ENCODE measurements around the gene NOPCHAP1. TPM values are rescaled to one million over a fixed set of nuclear protein-coding genes. Genes with fewer than 3 reads are reported as not detected.

The NOPCHAP1 gene
- total RNA-seq, 1 experiment from 2014 or later: 25.6 TPM

DNA sequence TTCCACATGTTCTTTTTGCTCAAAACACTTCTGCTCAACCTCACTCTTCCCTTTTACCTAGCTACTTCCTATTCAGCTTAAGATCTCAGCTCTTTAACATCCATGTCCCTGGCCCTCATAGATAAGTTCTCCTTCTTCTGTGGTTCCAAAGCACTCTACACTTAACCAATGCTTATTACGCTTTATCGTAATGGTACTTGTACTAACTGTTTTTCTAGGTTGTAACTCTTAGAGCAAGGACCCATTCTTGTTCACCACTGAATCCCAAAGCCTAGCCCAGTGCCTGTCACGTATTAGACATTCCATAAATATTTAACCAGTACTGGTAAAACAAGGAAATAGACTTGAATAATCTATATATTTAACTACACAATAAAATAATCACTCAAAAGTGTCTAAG is 33.3 kb upstream of the NOPCHAP1 start (continued):
- TF ChIP-seq, protein P1, sequence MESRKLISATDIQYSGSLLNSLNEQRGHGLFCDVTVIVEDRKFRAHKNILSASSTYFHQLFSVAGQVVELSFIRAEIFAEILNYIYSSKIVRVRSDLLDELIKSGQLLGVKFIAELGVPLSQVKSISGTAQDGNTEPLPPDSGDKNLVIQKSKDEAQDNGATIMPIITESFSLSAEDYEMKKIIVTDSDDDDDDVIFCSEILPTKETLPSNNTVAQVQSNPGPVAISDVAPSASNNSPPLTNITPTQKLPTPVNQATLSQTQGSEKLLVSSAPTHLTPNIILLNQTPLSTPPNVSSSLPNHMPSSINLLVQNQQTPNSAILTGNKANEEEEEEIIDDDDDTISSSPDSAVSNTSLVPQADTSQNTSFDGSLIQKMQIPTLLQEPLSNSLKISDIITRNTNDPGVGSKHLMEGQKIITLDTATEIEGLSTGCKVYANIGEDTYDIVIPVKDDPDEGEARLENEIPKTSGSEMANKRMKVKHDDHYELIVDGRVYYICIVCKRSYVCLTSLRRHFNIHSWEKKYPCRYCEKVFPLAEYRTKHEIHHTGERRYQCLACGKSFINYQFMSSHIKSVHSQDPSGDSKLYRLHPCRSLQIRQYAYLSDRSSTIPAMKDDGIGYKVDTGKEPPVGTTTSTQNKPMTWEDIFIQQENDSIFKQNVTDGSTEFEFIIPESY (IDR thresholded peaks at IDR 0.05; ENCODE audit: extremely low read depth, insufficient replicate concordance, low read length): no peak
- TF ChIP-seq TCF7L2 (IDR thresholded peaks at IDR 0.05; ENCODE audit: borderline replicate concordance, extremely low read depth, insufficient read depth, insufficient read length) (no peak), ZFX (IDR thresholded peaks at IDR 0.05) (no peak), JUND (IDR thresholded peaks at IDR 0.05) (no peak)
- TF ChIP-seq, protein P2, sequence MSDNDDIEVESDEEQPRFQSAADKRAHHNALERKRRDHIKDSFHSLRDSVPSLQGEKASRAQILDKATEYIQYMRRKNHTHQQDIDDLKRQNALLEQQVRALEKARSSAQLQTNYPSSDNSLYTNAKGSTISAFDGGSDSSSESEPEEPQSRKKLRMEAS (IDR thresholded peaks at IDR 0.05): no peak
- TF ChIP-seq, protein P3, sequence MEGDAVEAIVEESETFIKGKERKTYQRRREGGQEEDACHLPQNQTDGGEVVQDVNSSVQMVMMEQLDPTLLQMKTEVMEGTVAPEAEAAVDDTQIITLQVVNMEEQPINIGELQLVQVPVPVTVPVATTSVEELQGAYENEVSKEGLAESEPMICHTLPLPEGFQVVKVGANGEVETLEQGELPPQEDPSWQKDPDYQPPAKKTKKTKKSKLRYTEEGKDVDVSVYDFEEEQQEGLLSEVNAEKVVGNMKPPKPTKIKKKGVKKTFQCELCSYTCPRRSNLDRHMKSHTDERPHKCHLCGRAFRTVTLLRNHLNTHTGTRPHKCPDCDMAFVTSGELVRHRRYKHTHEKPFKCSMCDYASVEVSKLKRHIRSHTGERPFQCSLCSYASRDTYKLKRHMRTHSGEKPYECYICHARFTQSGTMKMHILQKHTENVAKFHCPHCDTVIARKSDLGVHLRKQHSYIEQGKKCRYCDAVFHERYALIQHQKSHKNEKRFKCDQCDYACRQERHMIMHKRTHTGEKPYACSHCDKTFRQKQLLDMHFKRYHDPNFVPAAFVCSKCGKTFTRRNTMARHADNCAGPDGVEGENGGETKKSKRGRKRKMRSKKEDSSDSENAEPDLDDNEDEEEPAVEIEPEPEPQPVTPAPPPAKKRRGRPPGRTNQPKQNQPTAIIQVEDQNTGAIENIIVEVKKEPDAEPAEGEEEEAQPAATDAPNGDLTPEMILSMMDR (IDR thresholded peaks at IDR 0.05 in 2 of 3, conservative IDR thresholded peaks at IDR 0.05 in 1 of 3; ENCODE audit: borderline replicate concordance in 1 of 3, insufficient read depth in 1 of 3, low read depth in 2 of 3, low read length in 2 of 3): no peak

DNA sequence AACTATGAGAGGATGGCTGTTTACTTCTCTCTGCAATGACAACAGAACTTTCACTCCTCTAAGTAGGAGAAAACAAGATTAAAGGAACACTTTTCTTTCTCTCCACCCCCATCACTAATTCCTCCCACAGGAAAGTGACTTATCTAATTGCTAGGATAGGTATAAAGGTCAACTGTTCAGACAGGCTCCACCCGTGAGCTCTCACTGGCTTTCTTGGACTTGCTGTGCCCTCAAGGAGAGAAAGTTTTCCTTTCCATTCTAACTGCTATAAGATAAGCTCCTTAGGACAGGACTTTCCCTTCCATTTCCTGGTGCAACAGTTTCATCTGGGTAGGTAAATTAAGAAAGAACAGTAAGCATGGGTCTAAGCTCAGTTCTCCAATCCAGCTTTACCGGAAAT is 32.8 kb upstream of the NOPCHAP1 start:
- no peak overlapping the region for H3K27ac ChIP-seq (ENCODE audit: low read depth, low read length)
- DNase-seq (ENCODE audit: low read depth, low spot score): no peak
- ChIA-PET RAD21 (ENCODE audit: low non-redundant PET in 1 of 2, low total read pairs in 2 of 2, uncharacterized antibody in 2 of 2, unreplicated experiment in 2 of 2) (no interaction called here), POLR2A (no interaction called here), CTCF (no interaction called here)
- intact Hi-C loops (cut with micrococcal nuclease): no loop called here
- no peak for ATAC-seq
- H3K4me2 ChIP-seq (ENCODE audit: low read length): peak overlapping the region; percentile 69
- no peaks in the 10 kb centered on the region for H3K9me2 ChIP-seq (ENCODE audit: insufficient read depth)
- no peaks in the 10 kb centered on the region for H4K20me1 ChIP-seq (ENCODE audit: insufficient read depth)
- no peak overlapping the region for H2AFZ ChIP-seq (ENCODE audit: low read depth, low read length, poor library complexity, severe bottlenecking)
- 0 out of 4 replicates have a peak overlapping the region, but pooled peaks of 1 of the 2 experiments have one; percentile 22 for H3K4me3 ChIP-seq (replicated peaks in 1 of 2; ENCODE audit: low read depth in 1 of 2, low read length in 2 of 2)
- no peaks in the 10 kb centered on the region for H3K27me3 ChIP-seq (ENCODE audit: insufficient read depth, low read length)
- H3K9me3 ChIP-seq (ENCODE audit: control insufficient read depth in 1 of 2, insufficient read depth in 1 of 2, low read depth in 1 of 2, low read length in 2 of 2): no peaks in the 10 kb centered on the region
- peak overlapping the region; percentile 18 for H3K9ac ChIP-seq (ENCODE audit: low read length)
- no peaks in the 10 kb centered on the region for H3K36me3 ChIP-seq (ENCODE audit: control insufficient read depth in 1 of 2, insufficient read depth in 2 of 2, low read length in 2 of 2)
- no peaks in the 10 kb centered on the region for H3K79me2 ChIP-seq (ENCODE audit: insufficient read depth, low read length)
- BruUV-seq (replicated peaks): no TSS peak
- peaks cover 20 to 42% of the 10 kb centered on the region in 2 experiments for H3K4me1 ChIP-seq (ENCODE audit: control insufficient read depth in 1 of 2, insufficient read depth in 2 of 2, low read length in 2 of 2)
- TF ChIP-seq ZFX (IDR thresholded peaks at IDR 0.05) (no peak), CBX3 (IDR thresholded peaks at IDR 0.05; ENCODE audit: low read depth) (no peak), POLR2A (IDR thresholded peaks at IDR 0.05; ENCODE audit: borderline replicate concordance, extremely low read depth, insufficient read depth, insufficient read length) (no peak), CEBPB (IDR thresholded peaks at IDR 0.05; ENCODE audit: low read depth) (no peak), YY1 (IDR thresholded peaks at IDR 0.05; ENCODE audit: extremely low read depth, insufficient replicate concordance, low read depth, low read length) (no peak), SP1 (IDR thresholded peaks at IDR 0.05; ENCODE audit: low read depth) (no peak), ZNF274 (IDR thresholded peaks at IDR 0.05; ENCODE audit: low read depth, low read length) (no peak), POLR2AphosphoS5 (IDR thresholded peaks at IDR 0.05; ENCODE audit: low read depth, low read length) (no peak), RAD21 (IDR thresholded peaks at IDR 0.05; ENCODE audit: low read depth) (no peak), TCF7L2 (IDR thresholded peaks at IDR 0.05; ENCODE audit: borderline replicate concordance, extremely low read depth, insufficient read depth, insufficient read length) (no peak), SRF (IDR thresholded peaks at IDR 0.05; ENCODE audit: low read depth) (no peak), FOSL1 (IDR thresholded peaks at IDR 0.05; ENCODE audit: low read depth) (no peak)
- TF ChIP-seq, protein P3 (IDR thresholded peaks at IDR 0.05 in 2 of 3, conservative IDR thresholded peaks at IDR 0.05 in 1 of 3; ENCODE audit: borderline replicate concordance in 1 of 3, insufficient read depth in 1 of 3, low read depth in 2 of 3, low read length in 2 of 3): no peak
- TF ChIP-seq, protein P2 (IDR thresholded peaks at IDR 0.05): no peak
- TF ChIP-seq, protein P4, sequence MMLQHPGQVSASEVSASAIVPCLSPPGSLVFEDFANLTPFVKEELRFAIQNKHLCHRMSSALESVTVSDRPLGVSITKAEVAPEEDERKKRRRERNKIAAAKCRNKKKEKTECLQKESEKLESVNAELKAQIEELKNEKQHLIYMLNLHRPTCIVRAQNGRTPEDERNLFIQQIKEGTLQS (IDR thresholded peaks at IDR 0.05): no peak
